ENCODE results near the gene RPL10.
A peak's percentile ranks its signal among the peaks of the same experiment; 100 is the strongest.

The RPL10 gene

DNA sequence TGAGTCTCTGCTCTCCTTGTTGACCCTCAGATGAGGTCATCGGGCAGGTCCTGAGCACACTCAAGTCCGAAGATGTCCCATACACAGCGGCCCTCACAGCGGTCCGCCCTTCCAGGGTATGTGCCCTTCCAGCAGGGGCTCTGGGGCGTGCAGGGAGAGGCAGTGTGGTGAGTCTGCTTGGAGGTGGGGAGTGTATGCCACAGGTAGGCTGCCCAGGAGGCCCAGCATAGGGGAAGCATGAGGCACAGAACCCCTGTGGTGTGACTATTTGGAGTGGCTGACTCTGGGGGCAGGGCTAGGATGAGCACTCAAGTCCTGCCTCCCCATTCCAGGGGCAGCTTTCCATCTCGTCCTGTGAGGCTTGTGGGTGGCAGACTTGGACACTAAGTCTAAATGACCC is 35.4 kb downstream of the RPL10 start:
- DNase-seq = no peak

DNA sequence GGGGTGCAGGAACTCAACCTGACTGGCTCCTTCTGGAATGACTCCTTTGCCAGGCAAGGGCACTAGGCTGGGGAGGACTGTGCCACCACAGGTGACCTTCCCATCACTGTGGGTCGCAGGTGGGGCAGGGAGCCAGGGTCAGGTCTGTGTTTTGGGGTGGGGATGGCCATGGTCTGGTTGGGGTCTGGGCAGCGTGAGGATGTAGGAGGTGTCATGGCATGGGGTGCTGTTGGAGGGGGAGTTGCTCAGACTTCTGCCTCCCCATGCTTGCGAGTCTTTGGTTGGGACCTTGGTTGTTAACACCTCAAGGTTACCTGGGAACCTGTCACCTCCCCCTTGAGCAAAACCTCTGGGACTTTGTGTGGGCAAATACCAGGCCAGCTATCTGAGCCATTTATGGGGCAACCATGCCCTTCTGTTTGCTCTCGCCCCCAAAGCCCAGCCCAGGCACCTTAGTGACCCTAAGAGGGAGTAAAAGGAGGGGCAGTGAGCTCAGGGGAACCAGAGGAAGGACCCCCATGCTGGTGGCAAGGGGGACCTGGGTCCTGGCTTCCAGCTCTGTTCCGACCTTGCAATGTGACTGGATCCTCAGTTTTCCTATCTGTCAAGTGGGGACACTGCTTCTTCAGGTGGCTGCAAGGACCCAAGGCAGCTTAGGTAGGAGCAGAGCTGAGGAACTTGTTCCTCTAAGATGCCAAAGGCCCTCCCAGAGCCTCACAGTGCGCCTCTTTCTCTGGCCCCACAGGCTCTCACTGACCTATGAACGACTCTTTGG is 36.4 kb downstream of the RPL10 start:
- no peak for DNase-seq

DNA sequence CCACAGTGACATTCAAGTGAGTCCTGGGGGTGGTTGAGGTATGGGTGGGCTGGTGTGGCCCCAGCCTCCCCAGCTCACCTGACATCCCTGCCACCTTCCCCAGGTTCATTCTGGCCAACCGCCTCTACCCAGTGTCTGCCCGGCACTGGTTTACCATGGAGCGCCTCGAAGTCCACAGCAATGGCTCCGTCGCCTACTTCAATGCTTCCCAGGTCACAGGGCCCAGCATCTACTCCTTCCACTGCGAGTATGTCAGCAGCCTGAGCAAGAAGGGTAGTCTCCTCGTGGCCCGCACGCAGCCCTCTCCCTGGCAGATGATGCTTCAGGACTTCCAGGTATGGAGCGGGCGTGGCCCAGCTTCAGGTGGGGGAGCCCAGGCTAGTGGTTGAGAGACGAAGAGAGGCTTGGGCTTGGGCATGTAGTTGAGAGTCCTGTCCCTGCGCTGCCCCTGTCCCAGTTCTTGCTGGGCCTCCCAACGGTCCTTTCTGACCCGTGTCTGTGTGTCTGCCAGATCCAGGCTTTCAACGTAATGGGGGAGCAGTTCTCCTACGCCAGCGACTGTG is 37.1 kb downstream of the RPL10 start:
- DNase-seq = no peak

DNA sequence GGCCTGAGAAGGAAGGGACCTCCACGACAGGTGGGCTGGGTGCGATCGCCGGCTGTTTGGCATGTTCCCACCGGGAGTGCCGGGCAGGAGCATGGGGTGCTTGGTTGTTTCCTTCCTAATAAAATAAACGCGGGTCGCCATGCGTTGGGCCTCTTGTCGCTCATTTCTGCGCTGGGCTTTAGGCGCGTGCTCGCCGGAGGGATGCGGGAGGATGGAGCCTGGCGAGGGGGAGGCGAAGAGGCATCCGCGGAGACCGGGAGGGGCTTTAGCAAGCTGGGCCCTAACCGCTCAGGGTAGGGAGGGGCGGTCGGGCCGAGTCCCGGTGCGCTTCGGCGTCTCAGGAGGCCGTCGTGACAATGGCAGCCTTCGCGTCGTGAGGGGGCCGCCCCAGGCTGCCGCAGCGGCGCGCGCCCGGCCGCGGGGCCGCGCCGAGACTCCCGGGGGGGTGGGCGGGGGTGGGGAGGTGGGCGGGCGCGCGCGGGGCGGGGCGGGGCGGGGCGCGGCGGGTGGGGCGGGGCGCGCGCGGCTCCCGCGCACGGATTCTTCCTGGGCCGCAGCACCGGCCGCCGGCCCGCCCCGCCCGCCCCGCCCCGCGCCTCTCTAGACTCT is 38.3 kb downstream of the RPL10 start:
- DNase-seq = peak; percentile 55

DNA sequence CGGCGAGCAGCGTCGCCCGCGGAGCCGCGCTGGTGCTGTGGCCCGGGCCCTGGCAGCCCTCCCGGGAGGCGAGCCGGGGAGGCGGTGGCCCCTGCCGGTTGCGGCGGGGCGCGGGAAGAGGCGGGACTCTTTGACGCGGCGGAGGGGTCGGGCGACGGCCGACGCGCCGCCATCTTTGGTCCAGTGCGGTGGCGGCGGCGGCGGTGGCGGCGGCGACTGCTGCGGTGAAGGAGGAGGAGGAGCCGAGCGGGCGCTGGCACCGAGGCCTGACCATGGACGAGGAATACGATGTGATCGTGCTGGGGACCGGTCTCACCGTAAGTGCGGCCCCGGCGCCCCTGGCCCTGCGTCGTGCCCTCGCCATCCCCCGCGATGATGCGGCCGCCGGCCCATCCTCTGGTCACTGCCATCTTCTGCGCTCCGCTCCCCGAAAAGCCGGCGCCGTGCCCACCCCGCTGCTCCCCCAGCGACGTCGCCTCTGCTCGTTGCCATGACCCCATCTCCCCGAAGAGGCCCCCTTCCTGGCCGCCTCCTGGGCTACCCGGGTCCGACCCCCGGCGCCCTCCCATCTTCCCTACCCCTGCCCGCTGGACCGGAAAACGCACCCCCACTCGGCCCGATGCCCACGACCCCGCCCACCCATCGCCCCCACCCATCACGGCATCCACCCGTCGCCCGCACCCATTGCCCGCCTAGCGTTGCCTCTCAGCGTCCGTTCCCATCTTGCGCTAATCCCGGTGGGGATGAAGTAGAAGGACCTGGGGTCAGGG is 39.0 kb downstream of the RPL10 start, which contains the start of gene GDI1:
TSS of gene GDI1 (plus strand) at position 172 of the 770 bp plus-strand sequence. CDS start at position 273, 101 bp downstream.
- DNase-seq = peak; percentile 61

DNA sequence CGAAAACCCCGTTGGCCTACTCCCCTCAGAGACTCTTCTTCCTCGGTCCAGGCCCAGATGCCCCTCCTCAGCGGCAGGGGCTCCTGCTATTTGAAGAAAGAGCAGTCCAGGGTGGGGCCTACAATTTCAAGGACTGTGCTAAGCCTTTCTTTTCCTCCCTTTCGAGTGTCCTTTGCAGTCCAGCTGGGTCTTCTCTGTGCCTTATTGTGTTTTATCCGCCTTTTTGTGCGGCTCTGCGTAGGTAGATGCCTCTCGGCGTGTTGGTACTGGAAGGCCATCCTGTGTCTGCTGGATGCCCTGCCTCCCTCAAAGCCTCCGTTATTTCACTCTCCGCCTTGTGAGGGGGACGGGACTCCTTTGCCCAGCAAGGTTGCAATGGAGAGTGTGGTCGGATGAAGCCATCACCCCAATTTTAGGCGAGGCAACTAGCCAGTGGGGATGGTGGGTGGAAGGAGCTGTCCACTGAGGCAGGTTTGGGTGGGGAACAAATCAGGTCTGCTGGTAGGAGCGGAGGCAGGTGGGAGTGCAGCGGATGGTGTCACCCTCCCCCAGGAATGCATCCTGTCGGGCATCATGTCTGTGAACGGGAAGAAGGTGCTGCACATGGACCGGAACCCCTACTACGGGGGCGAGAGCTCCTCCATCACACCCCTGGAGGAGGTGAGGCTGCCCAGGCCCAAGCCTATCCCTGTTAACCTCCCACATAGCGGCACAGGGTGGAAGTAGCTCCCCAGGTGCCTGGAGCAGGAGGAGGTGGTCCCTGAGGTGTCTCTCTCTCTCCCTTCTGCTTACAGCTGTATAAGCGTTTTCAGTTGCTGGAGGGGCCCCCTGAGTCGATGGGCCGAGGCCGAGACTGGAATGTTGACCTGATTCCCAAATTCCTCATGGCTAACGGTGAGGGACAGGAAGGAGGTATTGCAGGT is 40.1 kb downstream of the RPL10 start:
- DNase-seq = no peak

DNA sequence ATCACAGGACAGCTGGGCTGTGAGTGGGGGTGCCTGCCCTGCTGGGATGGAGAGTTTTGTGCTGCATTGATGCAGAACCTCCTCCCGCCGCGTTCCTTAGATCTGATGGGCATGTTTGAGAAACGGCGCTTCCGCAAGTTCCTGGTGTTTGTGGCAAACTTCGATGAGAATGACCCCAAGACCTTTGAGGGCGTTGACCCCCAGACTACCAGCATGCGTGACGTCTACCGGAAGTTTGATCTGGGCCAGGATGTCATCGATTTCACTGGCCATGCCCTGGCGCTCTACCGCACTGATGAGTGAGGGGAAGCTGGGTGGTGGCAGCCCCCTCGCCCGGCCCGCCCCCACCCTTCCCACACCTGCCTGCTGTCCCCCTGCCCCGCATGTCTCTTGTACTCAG is 41.7 kb downstream of the RPL10 start:
- no peak for DNase-seq

DNA sequence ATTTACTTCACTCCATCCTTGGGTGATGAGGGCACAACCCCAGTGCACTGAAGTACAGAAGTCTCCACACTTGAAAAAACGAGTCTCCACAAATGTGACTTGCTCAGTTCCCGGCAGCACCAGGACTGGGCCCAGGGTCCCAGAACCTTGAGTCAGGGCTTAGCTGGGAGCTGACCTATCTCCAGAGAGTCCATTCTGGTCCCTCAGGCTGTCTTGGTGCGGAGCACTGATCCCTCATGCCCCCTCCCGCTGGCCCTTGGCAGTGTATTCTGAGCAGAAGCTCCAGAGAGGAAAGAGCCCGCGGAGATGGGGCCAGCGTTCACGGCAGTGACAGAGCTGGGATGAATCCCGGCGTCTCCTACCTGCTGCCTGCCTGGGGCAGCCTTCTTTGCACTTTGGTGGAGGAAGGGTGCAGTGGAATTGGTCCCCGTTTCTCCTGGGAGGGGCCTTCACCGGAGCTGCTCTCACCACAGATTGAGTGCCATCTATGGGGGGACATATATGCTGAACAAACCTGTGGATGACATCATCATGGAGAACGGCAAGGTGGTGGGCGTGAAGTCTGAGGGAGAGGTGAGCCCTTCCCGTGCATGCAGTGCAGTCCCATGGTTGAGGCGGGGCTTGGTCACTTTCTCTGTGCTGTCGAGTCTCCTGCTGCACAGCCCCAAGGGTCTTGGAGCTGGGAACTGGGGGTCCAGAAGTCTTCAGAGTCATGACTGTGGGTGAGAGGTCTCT is 42.6 kb downstream of the RPL10 start:
- DNase-seq = no peak

DNA sequence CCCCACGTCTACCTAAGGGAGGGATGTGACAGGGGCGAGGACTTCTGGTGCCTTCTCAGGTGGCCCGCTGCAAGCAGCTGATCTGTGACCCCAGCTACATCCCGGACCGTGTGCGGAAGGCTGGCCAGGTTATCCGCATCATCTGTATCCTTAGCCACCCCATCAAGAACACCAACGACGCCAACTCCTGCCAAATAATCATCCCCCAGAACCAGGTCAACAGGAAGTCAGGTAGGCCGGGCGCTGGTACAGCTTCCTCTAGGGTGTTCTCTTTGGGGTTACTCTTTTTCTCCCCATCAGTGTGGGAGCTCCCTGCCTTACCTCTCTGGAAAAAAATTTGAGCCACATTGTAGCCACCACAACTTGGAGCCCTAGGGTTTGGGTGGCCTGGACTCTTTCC is 43.4 kb downstream of the RPL10 start:
- no peak for DNase-seq

DNA sequence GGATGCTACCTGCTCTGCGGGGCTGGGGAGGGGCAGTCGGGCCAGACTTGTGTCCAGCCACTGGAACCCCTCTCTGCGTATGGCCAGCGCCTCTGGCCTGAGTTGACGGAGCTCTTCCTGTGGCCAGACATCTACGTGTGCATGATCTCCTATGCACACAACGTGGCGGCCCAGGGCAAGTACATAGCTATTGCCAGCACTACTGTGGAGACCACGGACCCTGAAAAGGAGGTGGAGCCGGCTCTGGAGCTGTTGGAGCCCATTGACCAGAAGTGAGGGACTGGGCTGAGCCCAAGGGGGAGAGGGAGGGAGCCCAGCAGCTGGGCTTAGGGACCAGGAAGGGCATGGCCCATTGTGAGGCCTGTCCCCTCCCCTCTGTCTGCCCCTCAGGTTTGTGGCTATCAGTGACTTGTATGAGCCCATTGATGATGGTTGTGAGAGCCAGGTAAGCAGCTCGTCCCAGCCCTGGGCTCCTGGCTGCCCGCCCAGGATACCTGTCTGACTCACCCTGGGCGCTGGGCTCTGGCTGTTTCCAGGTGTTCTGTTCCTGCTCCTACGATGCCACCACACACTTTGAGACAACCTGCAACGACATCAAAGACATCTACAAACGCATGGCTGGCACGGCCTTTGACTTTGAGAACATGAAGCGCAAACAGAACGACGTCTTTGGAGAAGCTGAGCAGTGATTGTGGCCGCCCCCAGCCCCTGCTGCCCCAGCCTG is 44.0 kb downstream of the RPL10 start:
- DNase-seq = no peak

DNA sequence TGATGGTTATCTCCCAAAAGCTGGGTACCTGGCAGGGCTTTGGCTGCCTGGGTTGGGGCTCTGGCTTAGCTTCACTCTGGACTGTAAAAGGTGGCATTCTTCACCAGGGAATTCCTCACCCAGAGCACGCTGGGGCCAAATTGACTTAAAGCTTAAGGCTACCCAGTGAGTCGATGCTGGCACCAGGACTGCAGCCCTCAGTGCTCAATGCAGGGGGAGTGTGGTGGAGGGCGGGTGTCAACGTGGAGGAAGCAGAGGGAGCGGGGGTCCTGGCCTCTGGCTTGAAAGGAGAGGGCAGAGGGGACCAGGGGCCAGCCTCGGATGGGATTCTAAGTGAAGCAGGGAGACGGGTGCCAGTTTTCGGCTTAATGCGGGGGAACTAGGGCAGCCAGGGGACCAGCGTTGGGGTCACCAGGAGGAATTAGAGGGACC is 45.3 kb downstream of the RPL10 start:
- DNase-seq = no peak

DNA sequence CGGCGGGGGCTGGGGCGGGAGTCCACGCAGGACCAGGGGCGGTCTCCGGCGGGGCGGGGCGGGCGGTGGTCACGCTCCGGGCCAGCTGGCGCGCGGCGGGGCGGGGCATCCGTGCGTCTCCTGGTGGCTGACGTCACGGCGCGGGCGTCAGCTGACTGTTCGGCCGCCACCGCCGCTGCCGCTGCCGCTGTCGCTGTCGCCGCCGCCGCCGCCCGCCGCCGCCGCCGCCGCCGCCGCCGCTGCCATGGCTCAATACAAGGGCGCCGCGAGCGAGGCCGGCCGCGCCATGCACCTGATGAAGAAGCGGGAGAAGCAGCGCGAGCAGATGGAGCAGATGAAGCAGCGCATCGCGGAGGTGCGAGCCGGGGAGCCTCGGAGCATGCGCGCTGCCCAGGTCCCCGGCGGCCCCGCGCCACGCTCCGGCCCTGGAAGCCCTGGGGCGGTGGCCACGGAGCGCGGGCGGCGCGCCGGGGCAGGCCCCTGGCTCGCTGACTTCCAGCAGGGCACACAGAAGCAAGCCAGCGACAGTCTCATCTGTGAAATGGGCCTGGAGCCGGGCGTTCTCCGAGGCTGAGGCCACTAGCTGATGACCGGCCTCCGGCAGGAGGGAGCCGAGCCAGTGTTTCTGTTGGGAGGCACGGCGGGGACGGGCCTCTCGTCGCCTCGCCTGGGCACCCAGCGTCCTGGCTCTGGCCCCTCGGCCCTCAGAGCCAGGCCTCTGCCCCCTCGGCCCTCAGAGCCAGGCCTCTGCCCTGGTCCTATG is 46.0 kb downstream of the RPL10 start, which contains the start of gene FAM50A:
TSS of gene FAM50A (plus strand) at position 150 of the 763 bp plus-strand sequence. CDS start at position 245, 95 bp downstream.
- peak; percentile 81 for DNase-seq

DNA sequence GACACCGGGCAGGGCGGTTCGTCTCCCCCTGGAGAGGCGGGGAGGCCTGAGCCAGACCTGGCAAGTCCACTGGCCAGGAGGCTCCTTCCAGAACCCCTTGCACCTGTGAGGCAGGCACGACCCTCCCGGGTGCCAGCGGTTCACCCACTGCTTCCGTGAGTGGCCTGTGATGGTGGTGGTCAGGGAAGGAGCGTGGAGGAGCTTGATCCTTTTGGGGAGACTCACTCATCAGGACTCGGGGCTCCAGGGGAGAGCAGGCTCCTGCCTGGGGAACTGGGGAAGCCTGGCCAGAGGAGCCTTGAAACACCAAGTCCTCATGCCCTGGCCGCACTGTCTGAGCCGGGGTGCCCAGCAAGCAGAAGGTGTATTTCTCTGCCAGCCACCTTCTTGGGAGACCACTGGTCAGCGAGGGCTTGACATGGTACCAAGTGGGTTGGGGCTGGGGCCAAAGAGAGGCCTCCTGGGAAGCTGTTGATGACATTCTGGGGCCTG is 46.6 kb downstream of the RPL10 start:
- no peak for DNase-seq

DNA sequence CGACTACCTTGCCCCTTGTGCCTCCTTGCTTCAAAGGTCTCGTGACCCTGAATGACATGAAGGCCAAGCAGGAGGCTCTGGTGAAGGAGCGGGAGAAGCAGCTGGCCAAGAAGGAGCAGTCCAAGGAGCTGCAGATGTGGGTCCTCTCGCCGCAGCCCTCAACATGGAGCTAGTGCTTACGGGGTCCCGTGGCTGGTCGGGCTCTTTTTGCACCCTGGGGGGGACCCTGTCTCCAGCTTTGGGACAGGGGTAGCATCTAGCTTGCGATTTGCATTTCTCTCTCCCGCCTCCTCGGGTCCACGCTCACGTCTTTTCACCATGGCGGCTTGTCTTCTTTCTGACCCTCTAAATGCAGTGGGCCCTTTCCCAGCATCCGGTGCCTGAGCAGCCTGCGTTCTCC is 47.6 kb downstream of the RPL10 start:
- no peak for DNase-seq

DNA sequence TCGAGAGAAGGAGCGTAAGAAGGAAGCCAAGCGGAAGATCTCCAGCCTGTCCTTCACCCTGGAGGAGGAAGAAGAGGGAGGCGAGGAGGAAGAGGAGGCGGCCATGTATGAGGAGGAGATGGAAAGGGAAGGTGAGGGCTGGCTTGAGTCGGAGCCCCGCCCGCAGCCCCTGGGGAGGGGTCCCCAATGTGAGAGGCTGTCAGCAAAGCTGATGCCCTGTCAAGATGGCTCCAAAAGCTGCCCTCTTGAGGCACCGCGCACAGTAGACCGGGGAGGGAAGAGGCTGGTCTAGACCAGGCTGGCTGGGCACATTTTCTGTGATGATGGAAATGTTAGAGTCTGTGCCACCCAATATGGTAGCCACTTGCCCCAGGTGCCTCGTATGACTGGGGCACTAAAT is 48.3 kb downstream of the RPL10 start:
- no peak for DNase-seq

DNA sequence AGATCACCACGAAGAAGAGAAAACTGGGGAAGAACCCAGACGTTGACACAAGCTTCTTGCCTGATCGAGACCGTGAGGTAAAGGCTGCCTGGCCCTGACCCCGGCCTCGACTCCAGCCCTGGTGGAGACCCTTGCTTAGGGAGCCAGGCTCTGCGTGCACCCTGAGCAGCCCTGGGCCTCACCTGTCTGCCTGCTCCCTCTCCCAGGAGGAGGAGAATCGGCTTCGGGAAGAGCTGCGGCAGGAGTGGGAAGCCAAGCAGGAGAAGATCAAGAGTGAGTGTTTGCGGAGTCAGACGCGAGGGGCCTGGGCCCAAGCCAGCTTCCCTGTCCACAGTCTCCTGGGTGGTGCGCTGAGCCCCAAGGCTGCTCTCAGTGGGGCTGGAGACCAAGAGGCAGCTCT is 50.3 kb downstream of the RPL10 start:
- DNase-seq = no peak

DNA sequence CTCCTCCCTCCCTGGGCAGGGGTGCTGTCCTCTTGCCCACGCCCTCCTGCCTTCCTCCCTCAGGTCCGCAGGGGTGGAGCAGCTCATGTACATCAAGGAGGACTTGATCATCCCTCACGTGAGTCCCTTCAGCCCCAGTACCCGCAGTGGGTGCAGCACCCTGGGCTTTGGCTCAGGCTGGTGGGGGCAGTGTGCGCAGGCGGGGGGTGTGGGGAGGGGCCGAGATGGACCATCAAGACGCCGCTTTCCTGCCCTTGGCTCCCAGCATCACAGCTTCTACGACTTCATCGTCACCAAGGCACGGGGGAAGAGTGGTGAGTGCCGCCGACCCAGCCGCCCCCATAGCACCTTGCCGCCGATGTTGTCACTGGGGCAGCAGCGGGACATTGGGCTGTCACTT is 51.4 kb downstream of the RPL10 start:
- no peak for DNase-seq

DNA sequence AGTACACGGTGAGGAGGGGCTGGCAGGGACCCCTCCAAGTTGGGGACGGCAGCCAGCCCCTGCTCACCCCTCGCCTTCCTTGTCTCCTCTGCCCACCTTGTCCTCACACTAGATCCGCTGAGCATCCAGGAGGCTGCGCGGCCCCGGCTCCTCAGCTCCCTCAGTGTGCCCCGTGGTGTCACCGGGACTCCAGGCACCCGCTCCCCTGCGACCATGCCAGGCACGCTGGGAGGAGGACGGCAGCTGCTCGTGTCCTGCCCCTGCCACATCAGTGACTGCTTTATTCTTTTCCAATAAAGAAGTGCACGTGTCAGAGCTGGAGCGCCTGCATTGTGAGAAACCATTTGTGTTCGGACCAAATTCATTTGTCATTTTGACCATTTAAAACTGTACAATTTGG is 52.1 kb downstream of the RPL10 start:
- no peak for DNase-seq
